ENCODE measurements around the gene WDR33. TPM values are rescaled to one million over a fixed set of nuclear protein-coding genes. Genes with fewer than 3 reads are reported as not detected.

The WDR33 gene
- total RNA-seq, 2 experiments from 2014 or later: 61.1 to 63.2 TPM

- H3K27me3 Mint-ChIP-seq (ENCODE audit: low read depth): no peaks in the 10 kb centered on the region
- peaks cover 8% of the 10 kb centered on the region for H3K4me1 Mint-ChIP-seq (ENCODE audit: low read depth)
Observed at GRCh38 chr2:127722807-127723206, 88.2 kb downstream of the WDR33 start.

GRCh38 chr2:127721978-127722355 is 89.0 kb downstream of the WDR33 start:
- intact Hi-C loops (cut with micrococcal nuclease): no loop called here
- Mint-ChIP-seq H3K9me3 (no peaks in the 10 kb centered on the region), H3K27me3 (ENCODE audit: low read depth) (no peaks in the 10 kb centered on the region), H3K36me3 (ENCODE audit: low read depth) (peaks cover 43% of the 10 kb centered on the region), H3K4me3 (no peak overlapping the region), H3K27ac (no peak overlapping the region), H3K4me1 (ENCODE audit: low read depth) (peaks cover 8% of the 10 kb centered on the region)
- CTCF ChIA-PET: no interaction called here
- DNase-seq: no peak

More at GRCh38 chr2:127722807-127723206, 88.2 kb downstream of the WDR33 start:
- Mint-ChIP-seq H3K27ac (no peak overlapping the region), H3K36me3 (ENCODE audit: low read depth) (peaks cover 43% of the 10 kb centered on the region), H3K4me3 (no peak overlapping the region), H3K9me3 (no peaks in the 10 kb centered on the region)
- DNase-seq: no peak
- intact Hi-C loops (cut with micrococcal nuclease): no loop called here
- CTCF ChIA-PET: no interaction called here

GRCh38 chr2:127721311-127721977 is 89.5 kb downstream of the WDR33 start:
- H3K36me3 Mint-ChIP-seq (ENCODE audit: low read depth): peaks cover 45% of the 10 kb centered on the region
- no peaks in the 10 kb centered on the region for H3K9me3 Mint-ChIP-seq
- CTCF ChIA-PET: interaction anchor here (0.6 kb wide), 1 partner anchor 26 kb away, joined by 3 read pairs; no protein-coding TSS in a partner anchor
- no peak for DNase-seq
- intact Hi-C loops (cut with micrococcal nuclease): no loop called here
- no peak overlapping the region for H3K4me3 Mint-ChIP-seq
- peaks cover 8% of the 10 kb centered on the region for H3K4me1 Mint-ChIP-seq (ENCODE audit: low read depth)
- no peaks in the 10 kb centered on the region for H3K27me3 Mint-ChIP-seq (ENCODE audit: low read depth)
- no peak overlapping the region for H3K27ac Mint-ChIP-seq

- H3K9me3 Mint-ChIP-seq: no peaks in the 10 kb centered on the region
- H3K4me1 Mint-ChIP-seq (ENCODE audit: low read depth): peaks cover 8% of the 10 kb centered on the region
- H3K36me3 Mint-ChIP-seq (ENCODE audit: low read depth): peaks cover 37% of the 10 kb centered on the region
- CTCF ChIA-PET: no interaction called here
- no peak for DNase-seq
- no peaks in the 10 kb centered on the region for H3K27me3 Mint-ChIP-seq (ENCODE audit: low read depth)
- no peak overlapping the region for H3K27ac Mint-ChIP-seq
- no peak overlapping the region for H3K4me3 Mint-ChIP-seq
- intact Hi-C loops (cut with micrococcal nuclease): no loop called here
Observed at GRCh38 chr2:127719301-127720218, 91.4 kb downstream of the WDR33 start.

GRCh38 chr2:127718271-127718670 is 92.7 kb downstream of the WDR33 start:
- CTCF ChIA-PET: interaction anchor here (0.7 to 1.7 kb wide), 3 partner anchors 37 to 127 kb away, joined by 3 to 4 read pairs (median 3); no protein-coding TSS in a partner anchor

DNA sequence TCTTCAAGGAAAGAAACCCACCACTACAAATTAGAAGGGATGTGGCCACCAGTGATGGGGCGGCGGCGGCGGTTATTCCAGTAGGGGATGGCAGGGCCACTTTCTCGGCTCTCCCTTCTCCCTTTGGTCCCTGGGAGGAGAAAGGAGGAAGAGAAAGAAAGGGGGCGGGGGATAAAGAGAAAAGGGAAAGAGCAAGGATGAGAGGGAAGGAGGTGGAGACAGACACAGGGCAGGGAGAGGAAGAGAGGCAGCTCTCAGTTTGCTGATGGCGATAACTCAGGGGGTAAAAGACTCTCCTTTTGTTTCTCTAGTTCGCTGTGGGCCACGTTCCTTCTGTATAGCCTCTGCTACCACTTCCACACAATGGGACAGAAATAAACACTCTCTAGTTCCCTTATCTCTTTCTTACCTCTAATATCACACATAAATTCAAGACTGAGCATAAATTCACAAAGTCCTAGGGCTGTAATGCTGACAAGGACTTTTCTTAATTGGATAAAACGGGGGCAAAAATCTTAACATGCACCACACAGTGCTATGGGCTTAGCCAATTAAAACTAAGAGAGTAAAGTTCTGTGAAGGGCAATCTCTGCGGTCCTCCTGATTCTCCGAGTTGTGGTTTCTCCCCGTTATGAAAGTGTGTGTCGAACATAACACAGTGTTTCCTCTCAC is 95.1 kb downstream of the WDR33 start:
- Mint-ChIP-seq H3K4me3 (no peak overlapping the region), H3K27me3 (ENCODE audit: low read depth) (no peaks in the 10 kb centered on the region), H3K4me1 (ENCODE audit: low read depth) (no peaks in the 10 kb centered on the region), H3K9me3 (no peaks in the 10 kb centered on the region), H3K36me3 (ENCODE audit: low read depth) (peaks cover 19% of the 10 kb centered on the region), H3K27ac (no peak overlapping the region)
- no peak for DNase-seq
- CTCF ChIA-PET: interaction anchor here (1.1 kb wide), 1 partner anchor 12 kb away, joined by 3 read pairs; no protein-coding TSS in a partner anchor
- intact Hi-C loops (cut with micrococcal nuclease): no loop called here

More at GRCh38 chr2:127718271-127718670, 92.7 kb downstream of the WDR33 start:
- H3K4me3 Mint-ChIP-seq: no peak overlapping the region
- no peak for DNase-seq
- H3K4me1 Mint-ChIP-seq (ENCODE audit: low read depth): peaks cover 8% of the 10 kb centered on the region
- intact Hi-C loops (cut with micrococcal nuclease): no loop called here
- peaks cover 34% of the 10 kb centered on the region for H3K36me3 Mint-ChIP-seq (ENCODE audit: low read depth)
- no peaks in the 10 kb centered on the region for H3K9me3 Mint-ChIP-seq
- no peak overlapping the region for H3K27ac Mint-ChIP-seq
- H3K27me3 Mint-ChIP-seq (ENCODE audit: low read depth): no peaks in the 10 kb centered on the region

GRCh38 chr2:127713562-127713961 is 97.4 kb downstream of the WDR33 start:
- no peak overlapping the region for H3K4me3 Mint-ChIP-seq
- H3K36me3 Mint-ChIP-seq (ENCODE audit: low read depth): peaks cover 15% of the 10 kb centered on the region
- no peak for DNase-seq
- no peaks in the 10 kb centered on the region for H3K4me1 Mint-ChIP-seq (ENCODE audit: low read depth)
- CTCF ChIA-PET: interaction anchor here (1.4 kb wide), 1 partner anchor 11 kb away, joined by 3 read pairs; no protein-coding TSS in a partner anchor
- intact Hi-C loops (cut with micrococcal nuclease): no loop called here
- no peaks in the 10 kb centered on the region for H3K27me3 Mint-ChIP-seq (ENCODE audit: low read depth)
- no peak overlapping the region for H3K27ac Mint-ChIP-seq
- no peaks in the 10 kb centered on the region for H3K9me3 Mint-ChIP-seq

GRCh38 chr2:127712999-127713398 is 98.0 kb downstream of the WDR33 start:
- peaks cover 14% of the 10 kb centered on the region for H3K36me3 Mint-ChIP-seq (ENCODE audit: low read depth)
- H3K4me1 Mint-ChIP-seq (ENCODE audit: low read depth): no peaks in the 10 kb centered on the region

GRCh38 chr2:127709336-127709735 is 101.6 kb downstream of the WDR33 start:
- peaks cover 13% of the 10 kb centered on the region for H3K4me1 Mint-ChIP-seq (ENCODE audit: low read depth)
- intact Hi-C loops (cut with micrococcal nuclease): no loop called here
- no peaks in the 10 kb centered on the region for H3K27me3 Mint-ChIP-seq (ENCODE audit: low read depth)
- no peak overlapping the region for H3K27ac Mint-ChIP-seq
- H3K9me3 Mint-ChIP-seq: no peaks in the 10 kb centered on the region
- no peak overlapping the region for H3K4me3 Mint-ChIP-seq
- CTCF ChIA-PET: no interaction called here
- DNase-seq: no peak
- H3K36me3 Mint-ChIP-seq (ENCODE audit: low read depth): peaks cover 28% of the 10 kb centered on the region

More at GRCh38 chr2:127712999-127713398, 98.0 kb downstream of the WDR33 start:
- H3K4me3 Mint-ChIP-seq: no peak overlapping the region
- intact Hi-C loops (cut with micrococcal nuclease): no loop called here
- no peak overlapping the region for H3K27ac Mint-ChIP-seq
- no peaks in the 10 kb centered on the region for H3K9me3 Mint-ChIP-seq
- no peak for DNase-seq
- CTCF ChIA-PET: interaction anchor here (1.4 kb wide), 1 partner anchor 11 kb away, joined by 3 read pairs; no protein-coding TSS in a partner anchor
- no peaks in the 10 kb centered on the region for H3K27me3 Mint-ChIP-seq (ENCODE audit: low read depth)

DNA sequence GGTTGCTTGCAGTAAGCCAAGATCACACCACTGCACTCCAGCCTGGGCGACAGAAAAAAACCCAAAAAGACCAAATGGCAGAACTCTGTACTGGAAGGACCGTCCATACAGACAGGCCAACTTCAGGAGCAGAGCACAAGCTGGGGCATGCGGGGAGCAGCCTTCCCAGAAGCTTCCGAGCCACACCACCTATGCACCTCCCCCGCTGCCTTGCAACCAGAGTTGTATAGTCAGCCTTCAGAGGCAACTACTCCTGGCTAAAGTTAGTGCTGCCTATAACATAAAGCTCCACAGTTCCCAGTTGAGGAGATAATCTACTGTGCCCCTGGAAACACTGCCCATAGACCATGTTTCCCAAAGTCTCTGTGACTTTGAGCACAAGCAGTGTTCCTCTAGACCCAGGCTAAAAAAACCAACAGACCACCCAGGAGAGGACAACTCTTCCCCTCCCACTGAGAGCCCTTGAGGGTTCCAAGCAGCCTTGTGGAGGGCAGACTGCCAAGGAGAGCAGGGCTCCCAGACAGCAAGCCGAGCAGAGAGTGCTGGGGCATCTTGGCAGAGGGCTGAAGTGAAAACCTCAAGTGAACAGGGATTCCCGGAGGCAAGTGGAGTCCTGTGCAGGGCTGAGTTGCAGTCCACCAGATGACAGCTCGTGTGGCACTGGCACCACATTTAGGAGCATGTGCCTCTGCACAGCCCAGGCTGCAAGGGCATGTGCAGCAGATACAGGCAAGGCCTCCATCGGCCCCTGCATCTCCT is 102.9 kb downstream of the WDR33 start:
- intact Hi-C loops (cut with micrococcal nuclease): no loop called here
- Mint-ChIP-seq H3K4me1 (ENCODE audit: low read depth) (peaks cover 22% of the 10 kb centered on the region), H3K27ac (no peak overlapping the region)

GRCh38 chr2:127706215-127706990 is 104.6 kb downstream of the WDR33 start:
- intact Hi-C loops (cut with micrococcal nuclease): no loop called here
- Mint-ChIP-seq H3K27me3 (ENCODE audit: low read depth) (no peaks in the 10 kb centered on the region), H3K4me1 (ENCODE audit: low read depth) (peaks cover 32% of the 10 kb centered on the region), H3K27ac (no peak overlapping the region), H3K4me3 (no peak overlapping the region), H3K9me3 (no peaks in the 10 kb centered on the region), H3K36me3 (ENCODE audit: low read depth) (peaks cover 44% of the 10 kb centered on the region)
- CTCF ChIA-PET: no interaction called here
- DNase-seq: no peak

More for the DNA sequence above, 102.9 kb downstream of the WDR33 start:
- CTCF ChIA-PET: interaction anchor here (0.6 kb wide), 1 partner anchor 107 kb away, joined by 4 read pairs; no protein-coding TSS in a partner anchor
- no peaks in the 10 kb centered on the region for H3K27me3 Mint-ChIP-seq (ENCODE audit: low read depth)
- no peak for DNase-seq
- peaks cover 35% of the 10 kb centered on the region for H3K36me3 Mint-ChIP-seq (ENCODE audit: low read depth)
- H3K4me3 Mint-ChIP-seq: no peak overlapping the region
- H3K9me3 Mint-ChIP-seq: no peaks in the 10 kb centered on the region

Data from activated naive CD4-positive, alpha-beta T cell treated with anti-CD3 and anti-CD28 coated beads for 36 hours (primary cell).